M059J (cell line): ENCODE data around the gene ZBED2. TPM values are rescaled to one million over a fixed set of nuclear protein-coding genes. Genes with fewer than 3 reads are reported as not detected.
"Not testable (repeated sequence)": the region's sequence is repeated elsewhere in the genome, so short reads cannot be mapped to it uniquely, and the experiment has no call there.

Experiments used
- DNase-seq: peaks from one replicate; pipeline ENCODE4 v3.0.0-alpha.2; 2012; ENCODE audit warnings: low read depth
- total RNA-seq: library from RNA; depleted of rRNA; stranded (reverse); fragments of >200 nt; shearing (Covaris generic); gene quantifications from 2 replicates; pipeline ENCODE4 v1.2.3, GENCODE V29; 2014; rRNA removed

Gene ZBED2
- 0.15 and 0.49 TPM in 2 replicates for total RNA-seq

DNA sequence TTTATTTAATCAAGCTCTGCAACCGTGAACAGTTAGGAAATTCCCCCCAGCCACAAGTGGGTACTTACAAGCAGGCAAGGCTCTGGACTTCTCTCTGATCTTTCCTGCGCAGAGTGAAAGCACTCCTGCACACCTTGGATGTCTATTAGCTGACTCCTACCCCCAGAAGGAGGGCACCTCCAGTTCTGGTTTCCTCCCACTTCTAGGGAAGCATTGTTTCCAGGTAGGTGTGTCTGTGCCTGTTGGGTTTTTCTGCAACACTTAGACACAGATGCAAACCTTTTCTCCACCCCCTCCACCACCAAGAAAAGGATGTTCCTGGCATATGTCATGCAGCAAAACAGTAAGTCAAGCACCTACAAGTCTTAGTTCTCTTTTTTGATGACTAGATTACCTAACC, at the start of gene ZBED2:
ZBED2 (minus strand) TSS at position 115 of the 400 bp plus-strand sequence. CDS start 1,145 bp downstream, outside the sequence.
- no peak for DNase-seq

- DNase-seq, result no peak
Measured at GRCh38 chr3:111639316-111639715, 44.2 kb upstream of the ZBED2 start.

DNA sequence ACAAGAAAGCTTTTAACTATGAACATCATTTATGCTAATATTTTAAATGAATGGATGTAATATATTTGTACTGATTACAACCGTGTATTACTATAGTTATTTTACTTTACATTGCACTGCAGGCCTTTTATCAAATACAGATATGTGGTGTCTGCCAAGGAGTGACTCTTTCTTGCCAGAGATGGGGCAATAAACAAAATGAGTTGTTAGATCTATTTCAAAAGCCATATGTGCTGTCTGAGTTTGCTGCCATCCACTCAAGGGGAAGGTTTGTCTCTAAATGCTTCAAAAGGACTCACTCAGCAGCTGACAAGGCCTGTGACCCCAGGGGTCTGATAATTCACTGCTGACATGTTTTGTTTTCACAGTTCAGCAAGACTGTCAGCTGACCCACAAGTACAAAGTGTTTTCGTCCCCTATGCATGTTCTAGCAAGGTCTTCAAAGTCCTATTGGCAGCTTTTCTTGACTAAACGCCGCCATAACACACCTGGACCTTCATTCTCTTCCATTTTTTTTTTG, 41.3 kb upstream of the ZBED2 start:
- DNase-seq, result no peak

DNA sequence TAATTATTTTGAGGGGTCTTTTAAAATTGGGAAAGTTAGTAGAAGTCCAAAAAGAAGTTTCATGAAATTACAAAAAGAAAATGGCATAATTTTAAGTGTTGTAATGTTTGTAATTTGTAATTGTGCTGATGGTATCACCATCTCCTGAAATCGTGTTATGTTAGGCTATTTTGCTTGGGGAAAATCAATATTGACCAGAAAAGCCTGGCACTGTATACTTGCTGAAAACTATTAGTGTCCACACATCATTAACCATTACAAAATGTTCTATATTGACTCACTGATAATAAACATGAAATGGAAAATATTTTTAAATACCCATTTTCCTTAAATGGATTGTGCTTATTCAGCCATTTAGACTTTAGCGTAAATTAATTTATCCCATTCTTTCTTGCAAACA, 40.3 kb upstream of the ZBED2 start:
- no peak for DNase-seq

GRCh38 chr3:111630638-111631037, 35.5 kb upstream of the ZBED2 start:
- DNase-seq, result peak; percentile 93

GRCh38 chr3:111629018-111629417, 33.9 kb upstream of the ZBED2 start:
- not testable (repeated sequence) for DNase-seq

GRCh38 chr3:111627092-111627491, 31.9 kb upstream of the ZBED2 start:
- peak; percentile 74 for DNase-seq

GRCh38 chr3:111621535-111621934, 26.4 kb upstream of the ZBED2 start:
- no peak for DNase-seq

DNA sequence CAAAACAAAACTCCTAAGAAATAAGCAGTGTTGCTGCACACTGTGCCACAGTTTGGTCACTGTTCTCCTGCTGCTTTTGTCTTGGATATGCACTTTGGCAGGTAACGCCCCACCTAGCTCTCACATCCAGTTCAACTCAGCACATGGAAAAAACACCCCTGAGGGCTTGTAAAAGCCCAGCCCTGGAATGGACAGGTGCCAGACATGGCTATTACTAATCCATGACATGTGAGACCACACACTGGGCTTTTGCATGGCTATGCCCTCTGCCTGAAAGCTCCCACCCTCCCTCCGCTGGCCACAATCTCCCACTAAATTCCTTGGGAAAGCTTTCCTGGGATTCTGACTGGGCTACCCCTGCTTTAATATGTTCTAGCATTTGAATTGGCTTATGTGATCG, 24.7 kb upstream of the ZBED2 start:
- peak; percentile 89 for DNase-seq

DNA sequence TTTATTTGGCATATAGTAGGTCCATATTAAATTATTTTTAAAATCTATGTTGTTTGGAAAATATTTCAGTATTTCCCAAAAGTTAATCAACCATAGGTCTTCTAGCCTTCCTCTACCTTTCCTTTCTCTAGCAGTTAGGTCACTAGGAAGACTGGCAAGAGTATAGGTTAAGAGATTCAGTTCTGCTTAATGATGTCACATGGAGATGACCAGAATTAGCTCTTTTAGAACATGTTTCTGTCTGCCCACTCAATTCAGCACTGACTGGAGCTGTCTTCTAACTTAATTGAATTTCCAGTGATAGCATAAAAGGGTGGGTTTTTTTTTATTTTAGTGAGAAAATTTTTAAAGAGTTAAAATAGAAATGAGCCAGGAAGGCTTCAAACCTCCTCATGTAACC, 23.8 kb upstream of the ZBED2 start:
- DNase-seq, result no peak

GRCh38 chr3:111617912-111618601, 22.9 kb upstream of the ZBED2 start:
- peak; percentile 75 for DNase-seq

- DNase-seq, result no peak
Measured at GRCh38 chr3:111617406-111617805, 22.3 kb upstream of the ZBED2 start.

DNA sequence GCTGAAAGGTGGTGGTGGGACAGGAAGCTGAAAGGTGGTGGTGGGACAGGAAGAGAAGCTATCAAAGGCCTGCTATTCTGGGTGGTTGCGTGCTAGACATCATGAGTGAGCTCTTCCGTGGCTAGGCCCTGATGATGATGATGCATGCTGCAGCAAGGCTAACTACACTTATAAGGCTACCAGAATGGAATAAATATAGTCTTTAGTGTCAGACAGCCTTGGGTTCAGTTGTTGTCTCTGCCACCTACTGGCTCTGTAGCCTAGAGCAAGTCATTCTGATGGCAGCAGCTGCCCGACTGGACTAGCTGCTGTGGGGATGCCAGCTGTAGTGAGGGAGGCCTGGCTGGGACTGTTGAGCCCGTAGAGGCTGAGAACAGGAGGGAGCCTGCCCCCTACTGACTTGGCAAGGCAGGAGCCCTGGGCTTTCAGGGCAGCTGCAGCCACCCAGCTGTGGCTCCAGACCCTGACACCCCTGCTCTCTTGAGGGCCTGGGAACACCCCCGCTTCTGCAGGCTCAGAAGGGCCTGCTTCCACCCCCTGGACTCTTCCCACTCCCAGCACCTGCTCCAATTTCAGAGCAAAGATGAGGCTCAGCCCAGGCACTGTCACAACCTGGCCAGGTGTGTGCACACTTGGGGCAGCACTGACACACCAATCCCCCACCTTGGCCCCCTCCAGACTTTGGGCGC, 21.4 kb upstream of the ZBED2 start:
- DNase-seq, result peak; percentile 44

DNA sequence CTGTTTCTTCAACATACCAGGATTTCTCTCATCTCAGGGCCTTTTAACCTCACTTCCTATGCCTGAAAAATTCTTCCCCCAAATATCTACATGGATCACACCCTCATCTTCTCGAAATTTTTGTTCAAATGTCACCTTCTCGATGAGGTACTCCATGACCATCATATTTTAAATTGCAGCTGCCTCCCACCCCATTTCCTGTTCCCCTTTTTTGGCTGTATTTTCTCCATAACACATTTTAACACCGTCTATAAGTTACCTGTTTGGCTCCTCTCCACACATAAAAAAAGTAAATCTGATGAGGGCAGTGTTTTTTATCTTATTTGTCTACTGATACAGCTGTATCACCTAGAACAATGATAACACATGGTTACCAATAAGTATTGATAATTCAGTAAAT, 20.7 kb upstream of the ZBED2 start:
- no peak for DNase-seq

GRCh38 chr3:111613294-111613693, 18.1 kb upstream of the ZBED2 start:
- no peak for DNase-seq

DNA sequence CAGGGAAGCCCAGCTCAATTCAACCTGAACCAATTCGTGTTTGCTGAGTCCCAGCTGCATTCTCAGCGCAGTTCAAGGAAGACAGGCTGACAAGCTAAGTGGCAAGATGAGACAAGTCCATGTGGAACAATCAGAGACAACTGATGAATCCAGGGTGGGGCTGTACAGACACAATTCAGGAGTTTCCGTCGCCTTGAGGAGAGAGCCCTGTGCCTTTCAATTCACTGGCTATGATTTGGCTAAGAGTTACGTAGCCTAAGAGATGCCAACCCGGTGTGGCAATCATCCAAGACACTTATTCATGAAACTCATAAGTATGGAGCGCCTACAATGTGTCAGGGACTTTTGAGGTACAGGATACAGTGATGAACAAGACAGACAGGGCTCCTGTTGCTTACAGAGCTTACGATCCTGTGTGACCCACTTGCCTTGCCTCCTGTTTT, 15.5 kb upstream of the ZBED2 start:
- peak; percentile 91 for DNase-seq

GRCh38 chr3:111610189-111610588, 15.0 kb upstream of the ZBED2 start:
- DNase-seq, result peak; percentile 89

- no peak for DNase-seq
Measured at GRCh38 chr3:111609700-111610099, 14.6 kb upstream of the ZBED2 start.

GRCh38 chr3:111608383-111608782, 13.2 kb upstream of the ZBED2 start:
- DNase-seq, result no peak

GRCh38 chr3:111607240-111607920, 12.2 kb upstream of the ZBED2 start:
- peak; percentile 48 for DNase-seq

GRCh38 chr3:111605493-111605892, 10.3 kb upstream of the ZBED2 start:
- DNase-seq, result no peak

- peak; percentile 82 for DNase-seq
Measured at GRCh38 chr3:111605018-111605417, 9.9 kb upstream of the ZBED2 start.
